Ascending aorta (tissue), 2 donors: Measurements from ENCODE around the gene PGM1. TPM values are rescaled to one million over a fixed set of nuclear protein-coding genes. Genes with fewer than 3 reads are reported as not detected.

Experiments used
- DNase-seq, 2 donors: peaks; one replicate each; pipeline ENCODE4 v3.0.0-alpha.2; 2019; ENCODE audit warnings: low spot score in 2 of 2
- H3K27ac ChIP-seq, 2 donors: fragments of 200-600 bp; sonication (generic); one replicate each; pipeline ENCODE4 v1.5.1; 2016 to 2017; ENCODE audit warnings: mild to moderate bottlenecking in 1 of 2
- H3K27me3 ChIP-seq: fragments of 200-600 bp; sonication (generic); one replicate; pipeline ENCODE4 v1.5.1; 2017
- H3K36me3 ChIP-seq, 2 donors: fragments of 200-600 bp; sonication (generic); one replicate each; pipeline ENCODE4 v1.5.1; 2016
- H3K4me1 ChIP-seq, 2 donors: fragments of 200-600 bp; sonication (generic); one replicate each; pipeline ENCODE4 v1.5.1; 2016 to 2017; ENCODE audit warnings: mild to moderate bottlenecking in 1 of 2
- H3K4me3 ChIP-seq, 2 donors: fragments of 200-600 bp; sonication (generic); one replicate each; pipeline ENCODE4 v1.5.1; 2016 to 2017; ENCODE audit warnings: mild to moderate bottlenecking in 1 of 2
- H3K9me3 ChIP-seq, 2 donors: fragments of 200-600 bp; sonication (generic); one replicate each; pipeline ENCODE4 v1.5.1; 2016
- intact Hi-C: fragments of 100-400 bp; cut with DNase I; formaldehyde crosslinking; loops from one replicate; pipeline ENCODE4 v1.15.1; 2023
- total RNA-seq: library from RNA; depleted of rRNA; stranded (reverse); fragments of >200 nt; gene quantifications from one replicate; pipeline ENCODE4 v1.1.0, GENCODE V29; 2016
- TF ChIP-seq, protein P1 (sequence below), 3 experiments: fragments of 200-600 bp in 2 of 3; fragments of 450-650 bp in 1 of 3; sonication (generic) in 2 of 3; IDR thresholded peaks; one replicate each; pipeline ENCODE4 v1.5.1; 2016 to 2019; ENCODE audit warnings: antibody characterized with exemption in 3 of 3, mild to moderate bottlenecking in 1 of 3, moderate library complexity in 1 of 3

The PGM1 gene
- total RNA-seq, 1 donor from 2014 or later: 23.7 TPM

- Histone ChIP-seq H3K4me3 (no peak overlapping the region), H3K4me1 (peaks cover 6 to 16% of the 10 kb centered on the region in 2 donors), H3K27ac (peak overlapping the region; percentile 33 to 34), H3K36me3 (peaks cover 9 to 16% of the 10 kb centered on the region in 2 donors), H3K9me3 (no peaks in the 10 kb centered on the region), H3K27me3 (no peaks in the 10 kb centered on the region)
- intact Hi-C loops: no loop called here
- TF ChIP-seq, protein P1, sequence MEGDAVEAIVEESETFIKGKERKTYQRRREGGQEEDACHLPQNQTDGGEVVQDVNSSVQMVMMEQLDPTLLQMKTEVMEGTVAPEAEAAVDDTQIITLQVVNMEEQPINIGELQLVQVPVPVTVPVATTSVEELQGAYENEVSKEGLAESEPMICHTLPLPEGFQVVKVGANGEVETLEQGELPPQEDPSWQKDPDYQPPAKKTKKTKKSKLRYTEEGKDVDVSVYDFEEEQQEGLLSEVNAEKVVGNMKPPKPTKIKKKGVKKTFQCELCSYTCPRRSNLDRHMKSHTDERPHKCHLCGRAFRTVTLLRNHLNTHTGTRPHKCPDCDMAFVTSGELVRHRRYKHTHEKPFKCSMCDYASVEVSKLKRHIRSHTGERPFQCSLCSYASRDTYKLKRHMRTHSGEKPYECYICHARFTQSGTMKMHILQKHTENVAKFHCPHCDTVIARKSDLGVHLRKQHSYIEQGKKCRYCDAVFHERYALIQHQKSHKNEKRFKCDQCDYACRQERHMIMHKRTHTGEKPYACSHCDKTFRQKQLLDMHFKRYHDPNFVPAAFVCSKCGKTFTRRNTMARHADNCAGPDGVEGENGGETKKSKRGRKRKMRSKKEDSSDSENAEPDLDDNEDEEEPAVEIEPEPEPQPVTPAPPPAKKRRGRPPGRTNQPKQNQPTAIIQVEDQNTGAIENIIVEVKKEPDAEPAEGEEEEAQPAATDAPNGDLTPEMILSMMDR (IDR thresholded peaks at IDR 0.05): no peak
- no peak for DNase-seq
These were observed 50.3 kb downstream of the PGM1 start for GRCh38 chr1:63643517-63643916.

- H3K9me3 ChIP-seq: no peaks in the 10 kb centered on the region
- no peak for DNase-seq
- intact Hi-C loops: no loop called here
- peaks cover 6 to 16% of the 10 kb centered on the region in 2 donors for H3K4me1 ChIP-seq
- peak overlapping the region; percentile 33 to 34 for H3K27ac ChIP-seq
- TF ChIP-seq, protein P1 (IDR thresholded peaks at IDR 0.05): no peak
- H3K4me3 ChIP-seq: no peak overlapping the region
- H3K36me3 ChIP-seq: peaks cover 7 to 16% of the 10 kb centered on the region in 2 donors
- H3K27me3 ChIP-seq: no peaks in the 10 kb centered on the region
These were observed 50.7 kb downstream of the PGM1 start for GRCh38 chr1:63643926-63644325.

DNA sequence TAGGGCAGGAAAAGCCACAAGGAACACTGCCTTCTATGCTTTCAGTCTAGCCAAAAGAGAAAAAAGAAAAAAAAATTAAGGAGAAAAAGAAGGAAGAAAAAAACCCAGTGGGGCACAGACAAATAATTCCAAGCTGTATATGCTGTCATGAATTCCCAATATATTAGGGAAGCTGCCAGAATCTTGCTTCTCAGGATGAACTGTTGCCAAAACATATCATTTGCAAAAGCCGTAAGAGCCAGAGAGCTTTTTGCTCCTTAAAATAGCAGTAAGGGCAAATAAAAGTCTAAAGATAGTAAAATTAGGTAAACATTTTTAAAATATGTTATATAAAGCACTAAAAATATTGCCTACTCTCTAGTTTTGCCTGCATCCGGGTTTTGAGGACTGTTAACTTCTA is 52.1 kb downstream of the PGM1 start:
- no peak for DNase-seq
- Histone ChIP-seq H3K9me3 (no peaks in the 10 kb centered on the region), H3K27me3 (no peaks in the 10 kb centered on the region), H3K36me3 (peaks cover 0 to 22% of the 10 kb centered on the region in 2 donors), H3K4me3 (peak overlapping the region in 1 of 2 donors; percentile 21), H3K27ac (peak overlapping the region; percentile 34 to 56), H3K4me1 (peaks cover 6 to 16% of the 10 kb centered on the region in 2 donors)
- intact Hi-C loops: no loop called here
- TF ChIP-seq, protein P1 (IDR thresholded peaks at IDR 0.05): no peak

- H3K36me3 ChIP-seq: peaks cover 0 to 39% of the 10 kb centered on the region in 2 donors
- no peak for DNase-seq
These were observed 55.5 kb downstream of the PGM1 start for GRCh38 chr1:63648689-63649088.

DNA sequence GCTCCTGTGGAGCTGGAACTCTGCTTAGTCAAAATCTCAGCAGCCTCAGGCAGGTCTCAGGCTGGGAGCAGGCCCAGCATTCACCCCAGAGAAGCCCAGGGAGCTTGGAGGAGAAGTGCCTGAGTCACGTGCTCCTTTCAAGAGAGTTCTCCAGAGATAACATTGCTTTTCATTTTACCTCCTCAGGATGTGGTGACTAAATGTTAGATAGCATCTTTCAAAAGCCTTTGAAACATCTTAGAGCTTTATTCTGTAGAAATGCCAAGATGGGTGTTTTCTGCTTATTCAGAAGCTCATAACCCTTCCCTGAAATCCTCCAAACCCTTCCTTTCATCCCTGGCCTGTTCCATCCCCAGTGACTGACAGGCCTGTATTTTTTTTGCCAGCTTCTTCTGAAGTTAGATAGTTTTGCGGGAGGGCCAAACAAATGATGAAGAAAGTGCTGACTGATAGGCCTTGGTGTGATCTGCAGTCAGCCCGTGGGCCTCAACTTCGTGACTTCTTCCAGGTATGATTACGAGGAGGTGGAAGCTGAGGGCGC is 58.0 kb downstream of the PGM1 start:
- intact Hi-C loops: no loop called here
- TF ChIP-seq, protein P1 (IDR thresholded peaks at IDR 0.05): no peak
- peaks cover 17 to 60% of the 10 kb centered on the region in 2 donors for H3K36me3 ChIP-seq

More at GRCh38 chr1:63648689-63649088, 55.5 kb downstream of the PGM1 start:
- intact Hi-C loops: no loop called here
- no peaks in the 10 kb centered on the region for H3K27me3 ChIP-seq
- H3K9me3 ChIP-seq: no peaks in the 10 kb centered on the region
- no peak overlapping the region for H3K4me3 ChIP-seq
- H3K27ac ChIP-seq: no peak overlapping the region
- TF ChIP-seq, protein P1 (IDR thresholded peaks at IDR 0.05): no peak
- peaks cover 6 to 11% of the 10 kb centered on the region in 2 donors for H3K4me1 ChIP-seq

More for the DNA sequence above, 58.0 kb downstream of the PGM1 start:
- H3K9me3 ChIP-seq: no peaks in the 10 kb centered on the region
- no peak overlapping the region for H3K4me3 ChIP-seq
- no peaks in the 10 kb centered on the region for H3K27me3 ChIP-seq
- H3K27ac ChIP-seq: no peak overlapping the region
- no peaks in the 10 kb centered on the region for H3K4me1 ChIP-seq
- DNase-seq: no peak
